HUES48 (cell line): ENCODE measurements around the gene CD96.
"Not testable (repeated sequence)": the region's sequence is repeated elsewhere in the genome, so short reads cannot be mapped to it uniquely, and the experiment has no call there.

Experiments
- H3K27ac ChIP-seq: one replicate; pipeline ENCODE4 v1.7.0; 2013; ENCODE audit warnings: low read depth, low read length, inconsistent platforms
- H3K27me3 ChIP-seq: 2 replicates; pipeline ENCODE4 v1.6.1; 2013; ENCODE audit warnings: mild to moderate bottlenecking, low read length; ENCODE audit not compliant: control insufficient read depth, insufficient read depth
- H3K36me3 ChIP-seq: 2 replicates; pipeline ENCODE4 v1.6.1; 2013; ENCODE audit warnings: low read length; ENCODE audit not compliant: control insufficient read depth, insufficient read depth
- H3K4me1 ChIP-seq: 2 replicates; pipeline ENCODE4 v1.6.1; 2013; ENCODE audit warnings: mild to moderate bottlenecking, low read length; ENCODE audit not compliant: control insufficient read depth, insufficient read depth
- H3K4me3 ChIP-seq: 2 replicates; pipeline ENCODE4 v1.5.1; 2013; ENCODE audit warnings: mild to moderate bottlenecking, low read depth, low read length
- H3K9ac ChIP-seq: 2 replicates; pipeline ENCODE4 v1.6.1; 2013; ENCODE audit warnings: mild to moderate bottlenecking, low read depth, low read length, moderate library complexity
- H3K9me3 ChIP-seq: 2 replicates; pipeline ENCODE4 v1.6.1; 2013; ENCODE audit warnings: low read length; ENCODE audit not compliant: control insufficient read depth, insufficient read depth

CD96 gene

DNA sequence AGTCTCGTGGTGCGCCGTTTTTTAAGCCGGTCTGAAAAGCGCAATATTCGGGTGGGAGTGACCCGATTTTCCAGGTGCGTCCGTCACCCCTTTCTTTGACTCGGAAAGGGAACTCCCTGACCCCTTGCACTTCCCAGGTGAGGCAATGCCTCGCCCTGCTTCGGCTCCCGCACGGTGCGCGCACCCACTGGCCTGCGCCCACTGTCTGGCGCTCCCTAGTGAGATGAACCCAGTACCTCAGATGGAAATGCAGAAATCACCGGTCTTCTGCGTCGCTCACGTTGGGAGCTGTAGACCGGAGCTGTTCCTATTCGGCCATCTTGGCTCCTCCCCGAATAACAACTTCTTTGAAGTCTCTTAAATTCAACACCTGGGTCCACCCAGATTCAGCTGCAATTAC lies 19.9 kb downstream of the CD96 start:
- not testable (repeated sequence) for H3K4me3 ChIP-seq, H3K4me1 ChIP-seq, H3K9ac ChIP-seq, H3K27me3 ChIP-seq, H3K36me3 ChIP-seq, H3K27ac ChIP-seq, H3K9me3 ChIP-seq

- Histone ChIP-seq H3K4me1 (no peaks in the 10 kb centered on the region), H3K27me3 (no peaks in the 10 kb centered on the region), H3K9me3 (no peaks in the 10 kb centered on the region), H3K27ac (no peak overlapping the region), H3K36me3 (no peaks in the 10 kb centered on the region), H3K9ac (no peak overlapping the region), H3K4me3 (no peak overlapping the region)
These were observed 24.8 kb downstream of the CD96 start for GRCh38 chr3:111566844-111567243.

DNA sequence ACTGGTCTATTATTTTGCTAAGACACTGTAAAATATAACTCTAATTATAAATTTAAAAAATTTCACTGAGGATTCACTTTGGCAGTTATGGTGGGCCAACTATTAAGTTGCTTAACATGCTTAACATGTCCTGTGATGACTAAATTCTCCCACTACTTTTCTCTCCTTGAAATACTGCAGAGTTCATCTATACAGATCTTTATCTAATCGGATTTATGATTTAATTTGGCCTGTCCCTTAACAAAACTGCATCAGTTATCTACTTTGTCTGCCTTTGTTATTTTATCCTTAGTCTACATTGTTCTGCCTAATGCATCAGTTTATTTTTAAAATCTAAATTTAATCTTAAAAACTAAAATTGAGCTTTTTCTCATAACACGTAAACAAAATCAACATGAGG lies 26.4 kb downstream of the CD96 start:
- no peaks in the 10 kb centered on the region for H3K36me3 ChIP-seq
- H3K9me3 ChIP-seq = no peaks in the 10 kb centered on the region
- no peak overlapping the region for H3K9ac ChIP-seq
- H3K27ac ChIP-seq = no peak overlapping the region
- no peaks in the 10 kb centered on the region for H3K27me3 ChIP-seq
- H3K4me3 ChIP-seq = no peak overlapping the region
- H3K4me1 ChIP-seq = no peaks in the 10 kb centered on the region

- H3K4me3 ChIP-seq = no peak overlapping the region
These were observed 26.9 kb downstream of the CD96 start for GRCh38 chr3:111568911-111569310.

DNA sequence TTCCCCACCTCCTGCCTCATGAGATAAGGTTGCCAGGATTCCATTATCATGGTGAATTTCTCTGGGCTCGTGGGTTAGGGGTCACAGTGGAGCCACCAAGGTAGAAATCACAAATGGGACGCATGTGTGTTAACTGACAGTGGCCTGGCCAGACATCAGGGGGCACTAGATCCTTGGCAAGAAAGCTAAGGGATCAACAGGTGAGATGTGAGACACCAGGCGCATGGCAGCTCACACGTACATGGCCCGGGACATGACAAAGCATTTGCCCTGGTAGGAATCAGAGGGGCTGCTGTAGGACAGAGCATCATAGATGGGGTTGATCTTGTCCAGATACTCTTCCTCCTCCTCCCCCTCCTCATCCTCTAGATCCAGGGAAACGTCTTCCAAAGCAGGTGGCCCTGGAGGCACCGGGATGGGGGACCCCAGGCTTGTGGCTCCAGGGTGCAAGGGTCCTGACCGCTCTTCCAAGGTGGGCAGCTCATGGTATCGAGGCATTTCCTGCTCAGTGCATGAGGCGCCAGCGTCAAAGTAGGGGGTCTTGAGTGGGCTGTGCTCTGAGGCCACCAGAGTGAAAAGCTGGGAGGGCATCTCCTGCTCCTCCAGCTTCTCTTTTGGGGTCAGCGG lies 28.5 kb downstream of the CD96 start:
- no peak overlapping the region for H3K4me3 ChIP-seq
- no peaks in the 10 kb centered on the region for H3K27me3 ChIP-seq
- H3K4me1 ChIP-seq = no peaks in the 10 kb centered on the region
- H3K9me3 ChIP-seq = no peaks in the 10 kb centered on the region
- no peak overlapping the region for H3K9ac ChIP-seq
- H3K36me3 ChIP-seq = no peaks in the 10 kb centered on the region
- no peak overlapping the region for H3K27ac ChIP-seq

More at GRCh38 chr3:111568911-111569310, 26.9 kb downstream of the CD96 start:
- Histone ChIP-seq H3K9ac (no peak overlapping the region), H3K36me3 (no peaks in the 10 kb centered on the region), H3K9me3 (no peaks in the 10 kb centered on the region), H3K27ac (no peak overlapping the region), H3K27me3 (no peaks in the 10 kb centered on the region), H3K4me1 (no peaks in the 10 kb centered on the region)

DNA sequence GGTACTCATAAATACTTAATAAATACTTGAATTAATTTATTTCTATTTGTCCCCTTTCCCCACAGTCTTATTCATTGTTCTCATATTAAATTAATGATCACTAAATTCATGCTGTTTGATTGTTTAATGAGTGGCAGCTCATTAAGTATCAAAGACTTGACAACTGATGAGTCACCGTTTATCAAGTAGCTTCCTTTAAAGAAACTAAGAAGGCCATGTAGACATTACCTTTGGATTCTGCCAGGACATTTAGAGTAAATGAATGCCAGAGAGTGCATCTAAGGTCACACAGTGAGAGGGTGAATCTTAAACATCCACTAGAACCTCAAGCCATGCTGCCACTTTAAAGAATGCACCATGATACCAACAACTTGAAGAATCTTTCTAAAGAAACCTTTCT lies 29.3 kb downstream of the CD96 start:
- Histone ChIP-seq H3K4me3 (no peak overlapping the region), H3K36me3 (no peaks in the 10 kb centered on the region)

GRCh38 chr3:111571907-111572460 lies 30.0 kb downstream of the CD96 start:
- Histone ChIP-seq H3K9ac (no peak overlapping the region), H3K27ac (no peak overlapping the region), H3K27me3 (no peaks in the 10 kb centered on the region), H3K36me3 (no peaks in the 10 kb centered on the region), H3K9me3 (no peaks in the 10 kb centered on the region), H3K4me3 (no peak overlapping the region), H3K4me1 (no peaks in the 10 kb centered on the region)

More for the DNA sequence above, 29.3 kb downstream of the CD96 start:
- Histone ChIP-seq H3K4me1 (no peaks in the 10 kb centered on the region), H3K27me3 (no peaks in the 10 kb centered on the region), H3K9me3 (no peaks in the 10 kb centered on the region), H3K9ac (no peak overlapping the region), H3K27ac (no peak overlapping the region)

DNA sequence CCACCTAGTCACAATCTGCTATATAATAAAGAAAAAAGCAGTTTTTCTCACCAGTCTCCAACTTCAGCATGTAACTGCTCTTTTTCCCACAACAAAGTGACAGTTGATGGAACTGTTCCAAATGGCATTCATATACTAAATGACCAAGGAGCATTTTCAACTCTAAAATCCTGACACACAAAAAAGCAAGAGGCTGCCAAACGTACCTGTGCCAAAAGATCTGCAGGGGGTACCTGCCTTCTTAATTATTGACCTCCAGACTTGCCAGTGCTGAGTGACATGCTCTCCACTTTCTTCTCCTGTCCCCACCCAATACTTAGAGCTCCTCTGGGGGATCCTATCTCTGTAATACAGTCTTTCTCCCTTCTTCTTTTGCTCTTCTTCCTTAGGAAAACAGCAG lies 35.1 kb downstream of the CD96 start:
- H3K4me3 ChIP-seq = no peak overlapping the region
- H3K27ac ChIP-seq = no peak overlapping the region
- H3K9me3 ChIP-seq = no peaks in the 10 kb centered on the region
- no peaks in the 10 kb centered on the region for H3K27me3 ChIP-seq
- no peak overlapping the region for H3K9ac ChIP-seq
- no peaks in the 10 kb centered on the region for H3K4me1 ChIP-seq
- no peaks in the 10 kb centered on the region for H3K36me3 ChIP-seq

GRCh38 chr3:111577798-111578685 lies 36.0 kb downstream of the CD96 start:
- H3K27me3 ChIP-seq = no peaks in the 10 kb centered on the region
- no peak overlapping the region for H3K4me3 ChIP-seq
- H3K27ac ChIP-seq = no peak overlapping the region
- H3K9me3 ChIP-seq = no peaks in the 10 kb centered on the region
- no peak overlapping the region for H3K9ac ChIP-seq
- H3K4me1 ChIP-seq = no peaks in the 10 kb centered on the region
- H3K36me3 ChIP-seq = no peaks in the 10 kb centered on the region

DNA sequence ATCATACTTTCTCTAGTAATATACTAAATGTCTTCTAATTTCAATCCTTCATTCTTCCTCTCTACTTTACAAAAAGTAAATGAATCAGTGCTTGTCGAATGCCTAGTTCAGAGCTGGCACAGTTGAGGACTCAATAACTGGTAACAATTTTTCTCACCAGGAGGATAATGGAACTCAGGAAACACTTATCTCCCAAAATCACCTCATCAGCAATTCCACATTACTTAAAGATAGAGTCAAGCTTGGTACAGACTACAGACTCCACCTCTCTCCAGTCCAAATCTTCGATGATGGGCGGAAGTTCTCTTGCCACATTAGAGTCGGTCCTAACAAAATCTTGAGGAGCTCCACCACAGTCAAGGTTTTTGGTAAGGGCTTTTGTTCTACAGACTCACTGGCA lies 36.9 kb downstream of the CD96 start:
- Histone ChIP-seq H3K4me3 (no peak overlapping the region), H3K27me3 (no peaks in the 10 kb centered on the region), H3K27ac (no peak overlapping the region), H3K4me1 (no peaks in the 10 kb centered on the region), H3K9me3 (0 out of 2 replicates have a peak, but pooled peaks cover 4% of the 10 kb centered on the region), H3K9ac (no peak overlapping the region), H3K36me3 (no peaks in the 10 kb centered on the region)

DNA sequence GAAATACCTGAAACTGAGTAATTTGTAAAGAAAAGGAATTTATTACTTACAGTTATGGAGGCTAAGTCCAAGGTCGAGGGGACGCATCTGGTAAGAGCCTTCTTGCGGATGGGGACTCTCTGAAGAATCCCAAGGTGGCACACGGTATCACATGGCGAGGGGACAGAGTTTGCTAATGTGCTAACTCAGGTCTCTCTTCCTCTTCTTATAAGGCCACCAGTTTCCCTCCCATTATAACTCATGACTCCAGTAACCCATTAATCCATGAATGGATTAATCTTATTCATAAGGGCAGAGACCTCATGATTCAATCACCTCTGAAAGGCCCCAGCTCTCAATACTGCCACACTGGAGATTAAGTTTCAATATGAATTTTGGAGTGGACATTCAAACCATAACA lies 37.5 kb downstream of the CD96 start:
- H3K4me1 ChIP-seq = no peaks in the 10 kb centered on the region
- H3K4me3 ChIP-seq = no peak overlapping the region
- H3K27ac ChIP-seq = no peak overlapping the region
- 0 out of 2 replicates have a peak, but pooled peaks cover 4% of the 10 kb centered on the region for H3K9me3 ChIP-seq
- H3K27me3 ChIP-seq = no peaks in the 10 kb centered on the region
- H3K36me3 ChIP-seq = no peaks in the 10 kb centered on the region
- H3K9ac ChIP-seq = no peak overlapping the region
